GM12873 (cell line): Measurements from ENCODE around the gene FAF2.

Source experiments
- CTCF ChIP-seq: IDR thresholded peaks from 2 replicates; pipeline ENCODE4 v1.5.1; 2012; ENCODE audit warnings: low read depth, mild to moderate bottlenecking, moderate library complexity, low read length, control low read depth; ENCODE audit not compliant: insufficient read depth; ENCODE audit errors: missing control alignments

Gene FAF2

DNA sequence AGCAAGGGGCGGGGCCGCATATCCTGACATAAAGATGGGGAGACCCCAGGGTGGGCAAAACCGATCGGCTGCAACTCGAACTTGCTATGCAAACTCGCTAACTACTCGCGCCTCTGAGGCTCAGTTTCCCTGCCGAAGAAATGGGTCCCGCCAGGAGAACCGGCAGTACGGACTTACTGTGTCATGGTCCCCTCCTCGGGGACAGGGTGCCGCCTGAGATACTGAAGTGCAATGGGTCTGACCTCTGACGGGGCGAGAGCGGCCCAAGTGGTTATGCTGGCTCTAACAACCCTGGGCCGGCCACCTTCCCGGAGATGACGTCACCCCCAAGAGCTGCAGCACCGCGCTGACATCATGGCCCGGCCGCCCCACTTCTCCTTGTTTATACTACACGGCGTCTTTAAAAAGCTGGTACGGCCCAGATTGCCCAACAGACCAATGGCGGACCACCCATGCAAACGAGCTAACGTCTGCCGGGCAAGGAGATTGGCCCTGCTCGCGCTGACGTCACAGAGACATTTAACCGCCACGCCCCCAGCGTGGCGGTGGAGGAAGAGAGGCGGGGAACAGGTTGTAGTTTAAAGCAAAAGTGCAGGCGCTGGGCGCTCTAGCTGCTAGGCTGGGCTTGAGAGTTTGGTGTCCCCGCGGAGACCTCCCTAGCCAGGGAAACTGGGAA lies 89.5 kb downstream of the FAF2 start:
- TF ChIP-seq CTCF = no peak

GRCh38 chr5:176538230-176538988 lies 90.2 kb downstream of the FAF2 start:
- TF ChIP-seq CTCF = no peak

- no peak for TF ChIP-seq CTCF
Observed at GRCh38 chr5:176538989-176539384, 90.8 kb downstream of the FAF2 start.

- no peak for TF ChIP-seq CTCF
Observed at GRCh38 chr5:176540476-176540899, 92.3 kb downstream of the FAF2 start.

- TF ChIP-seq CTCF = no peak
Observed at GRCh38 chr5:176540956-176541337, 92.8 kb downstream of the FAF2 start.

DNA sequence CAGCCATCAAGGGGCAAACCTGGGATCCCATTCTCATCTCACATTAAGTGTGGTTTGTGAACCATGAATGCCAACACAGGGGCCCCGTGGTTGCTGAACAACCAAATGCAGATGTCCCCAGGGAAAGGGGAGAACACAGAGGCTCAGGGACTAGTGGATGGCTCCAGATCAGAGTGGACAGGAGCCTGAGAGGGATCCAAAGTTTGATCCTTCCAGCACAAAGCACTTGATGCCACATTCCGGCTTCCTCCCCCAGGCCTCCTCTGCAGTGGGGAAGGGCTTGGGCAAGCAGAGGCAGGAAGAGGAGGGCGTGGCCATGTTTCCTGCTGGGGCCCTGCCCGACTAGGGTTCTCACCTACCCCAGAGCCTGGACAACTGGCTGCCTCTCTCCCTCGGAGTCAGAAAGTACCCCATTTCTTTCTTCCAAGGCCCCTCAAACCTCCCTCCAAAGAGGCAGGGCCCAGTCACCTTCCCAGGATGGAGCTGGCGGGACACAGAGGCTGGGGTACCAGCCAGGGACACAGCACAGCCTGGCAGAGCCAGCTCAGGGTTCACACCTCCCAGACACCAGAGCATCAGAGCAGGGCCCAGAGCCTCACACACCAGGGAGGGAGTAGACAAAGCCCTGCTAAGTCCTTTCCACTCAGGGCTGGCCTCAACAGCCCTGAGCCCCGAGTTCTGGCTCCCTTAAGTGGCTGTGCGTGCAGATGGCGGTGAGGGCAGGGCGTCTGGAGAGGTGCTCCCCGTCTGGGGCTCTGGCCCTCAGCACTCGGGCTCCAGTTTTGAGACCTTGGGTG lies 93.4 kb downstream of the FAF2 start:
- no peak for TF ChIP-seq CTCF

GRCh38 chr5:176542135-176542595 lies 94.0 kb downstream of the FAF2 start:
- TF ChIP-seq CTCF = no peak
